Ishikawa (cell line): Measurements from ENCODE around the gene SLC25A33.

Source experiments
- CEBPB ChIP-seq: IDR thresholded peaks from 2 replicates; pipeline ENCODE4 v1.6.1; 2012
- CREB1 ChIP-seq: IDR thresholded peaks from 2 replicates; pipeline ENCODE4 v1.6.1; 2012; ENCODE audit warnings: low read depth
- EGR1 ChIP-seq: IDR thresholded peaks from 2 replicates; pipeline ENCODE4 v1.6.1; 2012
- EP300 ChIP-seq: IDR thresholded peaks from 2 replicates; pipeline ENCODE4 v1.6.1; 2012; ENCODE audit warnings: borderline replicate concordance
- FOXM1 ChIP-seq: IDR thresholded peaks from 2 replicates; pipeline ENCODE4 v1.6.1; 2012; ENCODE audit warnings: low read depth, borderline replicate concordance
- NFIC ChIP-seq: IDR thresholded peaks from 2 replicates; pipeline ENCODE4 v1.6.1; 2012
- RAD21 ChIP-seq: IDR thresholded peaks from 2 replicates; pipeline ENCODE4 v1.6.1; 2012; ENCODE audit warnings: low read depth
- REST ChIP-seq: IDR thresholded peaks from 2 replicates; pipeline ENCODE4 v1.6.1; 2012; ENCODE audit warnings: low read depth, mild to moderate bottlenecking
- TAF1 ChIP-seq: IDR thresholded peaks from 2 replicates; pipeline ENCODE4 v1.6.1; 2012; ENCODE audit warnings: low read depth, mild to moderate bottlenecking
- TCF12 ChIP-seq: IDR thresholded peaks from 2 replicates; pipeline ENCODE4 v1.6.1; 2012; ENCODE audit warnings: low read depth
- TEAD4 ChIP-seq: IDR thresholded peaks from 2 replicates; pipeline ENCODE4 v1.6.1; 2012
- USF1 ChIP-seq: IDR thresholded peaks from 2 replicates; pipeline ENCODE4 v1.6.1; 2012
- YY1 ChIP-seq: IDR thresholded peaks from 2 replicates; pipeline ENCODE4 v1.6.1; 2012; ENCODE audit warnings: low read depth
- ZBTB7A ChIP-seq: IDR thresholded peaks from 2 replicates; pipeline ENCODE4 v1.6.1; 2012; ENCODE audit warnings: low read depth
- TF ChIP-seq, protein P1 (sequence below): IDR thresholded peaks from 2 replicates; pipeline ENCODE4 v1.6.1; 2012

Gene SLC25A33

GRCh38 chr1:9500756-9501754 is 38.2 kb upstream of the SLC25A33 start:
- TF ChIP-seq FOXM1 (no peak), CREB1 (no peak), EP300 (no peak)

DNA sequence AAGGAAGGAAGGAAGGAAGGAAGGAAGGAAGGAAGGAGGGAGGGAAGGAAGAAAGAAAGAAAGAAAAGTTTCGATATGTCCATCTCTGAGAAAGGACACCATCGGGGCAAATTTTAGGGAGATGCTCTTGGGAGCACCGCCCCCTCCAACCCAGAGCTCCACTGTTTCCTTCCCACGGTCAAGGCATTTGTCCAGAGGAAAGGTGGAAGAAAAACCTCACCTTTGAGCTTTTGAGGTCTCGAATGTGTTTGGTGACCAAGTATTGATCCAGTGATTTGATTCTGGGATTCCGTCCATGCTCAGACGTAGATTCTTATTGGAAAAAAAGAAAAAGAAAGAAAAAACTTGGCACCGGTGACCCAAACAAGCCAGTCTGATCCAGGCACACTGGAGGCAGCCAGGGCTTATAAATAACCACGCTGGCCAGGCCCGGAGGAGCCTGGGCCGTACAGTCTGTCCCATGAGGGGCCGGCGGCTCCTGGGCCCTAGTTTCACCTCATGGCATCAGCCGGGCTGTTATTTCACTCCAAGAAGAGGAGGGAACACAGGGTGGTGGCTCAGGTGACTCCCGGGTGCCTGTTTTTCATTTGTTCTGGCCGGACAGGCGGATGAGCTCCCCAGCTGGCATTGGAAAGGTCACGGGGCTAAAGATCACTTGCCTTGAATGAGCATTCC is 36.1 kb upstream of the SLC25A33 start:
- TF ChIP-seq TEAD4: no peak
- TF ChIP-seq USF1: no peak
- TF ChIP-seq YY1: no peak
- no peak for TF ChIP-seq FOXM1
- TF ChIP-seq EGR1: no peak
- no peak for TF ChIP-seq REST

- no peak for TF ChIP-seq YY1
Observed at GRCh38 chr1:9505143-9505542, 34.1 kb upstream of the SLC25A33 start.

GRCh38 chr1:9506901-9507300 is 32.4 kb upstream of the SLC25A33 start:
- TF ChIP-seq NFIC: no peak
- no peak for TF ChIP-seq RAD21
- TF ChIP-seq TAF1: no peak
- TF ChIP-seq EGR1: no peak
- no peak for TF ChIP-seq USF1
- TF ChIP-seq CREB1: no peak
- no peak for TF ChIP-seq TCF12
- TF ChIP-seq EP300: no peak
- no peak for TF ChIP-seq CEBPB
- TF ChIP-seq, protein P1, sequence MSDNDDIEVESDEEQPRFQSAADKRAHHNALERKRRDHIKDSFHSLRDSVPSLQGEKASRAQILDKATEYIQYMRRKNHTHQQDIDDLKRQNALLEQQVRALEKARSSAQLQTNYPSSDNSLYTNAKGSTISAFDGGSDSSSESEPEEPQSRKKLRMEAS: no peak
- TF ChIP-seq REST: no peak
- TF ChIP-seq FOXM1: no peak
- no peak for TF ChIP-seq YY1
- no peak for TF ChIP-seq ZBTB7A
- no peak for TF ChIP-seq TEAD4

- TF ChIP-seq, protein P1: no peak
- no peak for TF ChIP-seq ZBTB7A
- no peak for TF ChIP-seq TCF12
Observed at GRCh38 chr1:9510130-9510529, 29.1 kb upstream of the SLC25A33 start.

- no peak for TF ChIP-seq TCF12
- no peak for TF ChIP-seq YY1
- no peak for TF ChIP-seq CREB1
- TF ChIP-seq, protein P1: no peak
- no peak for TF ChIP-seq CEBPB
- TF ChIP-seq NFIC: no peak
- TF ChIP-seq TEAD4: no peak
- no peak for TF ChIP-seq RAD21
- no peak for TF ChIP-seq EGR1
- TF ChIP-seq USF1: no peak
- no peak for TF ChIP-seq TAF1
- TF ChIP-seq ZBTB7A: no peak
- no peak for TF ChIP-seq REST
- TF ChIP-seq FOXM1: no peak
- TF ChIP-seq EP300: no peak
Observed at GRCh38 chr1:9518454-9518998, 20.7 kb upstream of the SLC25A33 start.
